ENCODE measurements around the gene P4HB. TPM values are rescaled to one million over a fixed set of nuclear protein-coding genes. Genes with fewer than 3 reads are reported as not detected.

Gene P4HB
- polyA plus RNA-seq, 2 donors = 582 to 595 TPM

DNA sequence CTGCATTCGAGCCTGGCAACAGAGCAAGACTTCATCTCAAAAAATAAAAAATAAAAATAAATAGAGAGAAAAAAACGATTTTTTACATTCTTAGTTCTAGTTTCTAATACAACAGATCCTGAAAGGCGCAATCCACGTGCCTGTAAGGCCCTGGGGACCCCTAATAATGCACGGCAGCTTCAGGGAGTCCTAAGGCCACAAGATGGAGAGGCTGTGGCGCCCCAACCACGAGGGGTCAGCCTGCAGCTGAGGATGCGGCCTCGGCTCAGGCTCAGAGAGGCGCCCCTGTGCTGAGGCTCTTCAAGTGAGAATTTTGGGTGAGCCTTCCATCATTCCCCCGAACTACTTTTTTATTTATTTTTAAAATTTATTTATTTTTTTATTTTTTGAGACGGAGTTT is 10.9 kb downstream of the P4HB start:
- Histone ChIP-seq H3K27ac (ENCODE audit: low read depth in 2 of 2, low read length in 1 of 2) (no peak overlapping the region), H3K4me1 (ENCODE audit: control insufficient read depth in 2 of 2, insufficient read depth in 2 of 2, low read length in 1 of 2) (peaks cover 0 to 7% of the 10 kb centered on the region in 2 donors), H3K9me3 (ENCODE audit: control insufficient read depth in 2 of 2, insufficient read depth in 1 of 2, low read depth in 1 of 2, low read length in 1 of 2) (no peaks in the 10 kb centered on the region), H3K27me3 (ENCODE audit: control insufficient read depth in 1 of 2, insufficient read depth in 2 of 2, low read length in 2 of 2) (no peaks in the 10 kb centered on the region), H3K4me3 (ENCODE audit: low read depth in 1 of 2, low read length in 2 of 2) (no peak overlapping the region), H3K36me3 (ENCODE audit: control insufficient read depth in 2 of 2, insufficient read depth in 2 of 2, low read length in 1 of 2) (peaks cover 25 to 57% of the 10 kb centered on the region in 2 donors)
- 94% methylated on average over 12 of the region's 12 CpGs for WGBS, 2 donors

DNA sequence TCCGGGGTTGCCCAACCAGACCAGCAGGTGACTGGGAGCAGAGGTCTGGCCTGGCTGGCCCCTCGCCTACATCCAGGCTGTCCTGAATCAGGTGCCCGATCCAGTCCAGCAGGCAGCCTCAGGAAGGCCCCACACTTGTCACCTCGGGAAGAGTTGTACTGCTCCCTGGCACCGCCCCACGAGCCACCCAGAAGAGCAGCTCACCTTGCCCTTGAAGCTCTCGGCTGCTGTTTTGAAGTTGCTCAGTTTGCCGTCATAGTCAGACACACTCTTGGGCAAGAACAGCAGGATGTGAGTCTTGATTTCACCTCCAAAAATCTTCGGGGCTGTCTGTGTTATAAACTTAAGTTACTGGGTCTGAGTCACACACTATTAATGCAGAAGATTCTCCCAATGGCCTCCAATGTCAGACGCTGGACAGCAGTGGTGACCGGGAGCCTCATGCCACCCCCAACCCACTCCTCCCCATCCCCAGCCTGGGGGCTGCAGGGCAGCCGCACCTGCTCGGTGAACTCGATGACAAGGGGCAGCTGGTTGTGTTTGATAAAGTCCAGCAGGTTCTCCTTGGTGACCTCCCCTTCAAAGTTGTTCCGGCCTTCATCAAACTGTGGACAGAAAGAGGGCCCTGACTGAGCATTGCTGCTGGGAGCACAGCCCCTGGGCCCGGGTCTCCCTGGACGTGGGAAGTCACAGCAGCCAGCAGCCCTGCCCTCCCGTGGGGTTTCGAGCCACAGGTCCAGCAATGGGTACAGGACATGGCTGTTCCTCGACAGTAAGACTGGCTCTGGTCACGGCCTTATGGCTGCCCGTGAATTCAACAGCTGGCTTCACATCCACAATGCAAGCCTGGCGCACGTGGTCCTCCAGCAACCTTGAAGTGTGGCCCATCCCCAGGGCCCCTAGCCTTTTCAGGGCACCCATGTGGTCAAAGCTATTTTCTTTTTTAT is 13.3 kb downstream of the P4HB start:
- WGBS, 2 donors = 83 to 84% methylated on average over 24 of the region's 24 CpGs
- peaks cover 0 to 4% of the 10 kb centered on the region in 2 donors for H3K4me1 ChIP-seq (ENCODE audit: control insufficient read depth in 2 of 2, insufficient read depth in 2 of 2, low read length in 1 of 2)
- peaks cover 27 to 61% of the 10 kb centered on the region in 2 donors for H3K36me3 ChIP-seq (ENCODE audit: control insufficient read depth in 2 of 2, insufficient read depth in 2 of 2, low read length in 1 of 2)
- H3K27ac ChIP-seq (ENCODE audit: low read depth in 2 of 2, low read length in 1 of 2) = peak overlapping the region; percentile 28 to 47
- H3K27me3 ChIP-seq (ENCODE audit: control insufficient read depth in 1 of 2, insufficient read depth in 2 of 2, low read length in 2 of 2) = no peaks in the 10 kb centered on the region
- no peak overlapping the region for H3K4me3 ChIP-seq (ENCODE audit: low read depth in 1 of 2, low read length in 2 of 2)
- no peaks in the 10 kb centered on the region for H3K9me3 ChIP-seq (ENCODE audit: control insufficient read depth in 2 of 2, insufficient read depth in 1 of 2, low read depth in 1 of 2, low read length in 1 of 2)

DNA sequence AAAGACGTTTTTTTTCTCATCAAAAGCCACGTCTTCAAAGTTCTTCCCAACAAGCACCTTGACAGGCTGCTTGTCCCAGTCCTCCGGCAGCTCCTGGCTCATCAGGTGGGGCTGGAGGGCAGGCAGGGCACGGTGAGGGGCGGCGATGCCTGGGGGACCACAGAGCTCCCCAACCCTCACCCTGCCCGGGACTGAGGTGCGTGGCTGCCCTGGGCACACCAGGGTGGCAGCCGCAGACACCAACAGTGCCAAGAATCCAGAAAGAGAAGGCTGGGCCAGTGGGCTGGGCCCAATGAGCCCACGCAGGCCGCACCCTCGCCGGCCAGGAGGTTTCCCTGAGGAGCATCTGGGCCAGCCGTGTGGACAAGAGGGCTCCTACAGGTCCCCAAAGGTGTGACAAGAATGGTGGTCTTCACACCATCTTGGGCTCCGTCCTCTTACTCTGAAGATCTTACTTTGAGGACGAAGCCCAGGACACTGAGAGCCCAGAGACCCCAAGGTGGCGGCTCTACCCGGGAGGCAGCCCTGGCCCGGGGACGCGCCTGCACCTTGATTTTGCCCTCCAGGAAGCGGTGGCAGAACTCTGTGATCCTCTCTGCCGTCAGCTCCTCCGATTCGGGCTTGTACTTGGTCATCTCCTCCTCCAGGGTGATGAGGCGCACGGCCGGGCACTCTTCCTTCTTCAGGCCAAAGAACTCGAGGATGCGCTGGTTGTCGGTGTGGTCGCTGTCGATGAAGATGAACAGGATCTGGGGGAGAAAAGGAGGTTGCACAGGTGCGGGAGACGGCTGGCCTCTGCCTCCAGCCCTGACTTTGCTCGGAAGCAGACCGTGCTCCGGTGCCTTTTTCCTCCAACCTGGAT is 14.2 kb downstream of the P4HB start:
- Histone ChIP-seq H3K27ac (ENCODE audit: low read depth in 2 of 2, low read length in 1 of 2) (peak overlapping the region in 1 of 2 donors; percentile 48), H3K36me3 (ENCODE audit: control insufficient read depth in 2 of 2, insufficient read depth in 2 of 2, low read length in 1 of 2) (peaks cover 27 to 53% of the 10 kb centered on the region in 2 donors), H3K4me1 (ENCODE audit: control insufficient read depth in 2 of 2, insufficient read depth in 2 of 2, low read length in 1 of 2) (peaks cover 0 to 10% of the 10 kb centered on the region in 2 donors), H3K9me3 (ENCODE audit: control insufficient read depth in 2 of 2, insufficient read depth in 1 of 2, low read depth in 1 of 2, low read length in 1 of 2) (no peaks in the 10 kb centered on the region), H3K27me3 (ENCODE audit: control insufficient read depth in 1 of 2, insufficient read depth in 2 of 2, low read length in 2 of 2) (no peaks in the 10 kb centered on the region), H3K4me3 (ENCODE audit: low read depth in 1 of 2, low read length in 2 of 2) (no peak overlapping the region)
- 88 to 91% methylated on average over 30 to 38 of the region's 38 CpGs for whole genome bisulfite sequencing, 2 donors

DNA sequence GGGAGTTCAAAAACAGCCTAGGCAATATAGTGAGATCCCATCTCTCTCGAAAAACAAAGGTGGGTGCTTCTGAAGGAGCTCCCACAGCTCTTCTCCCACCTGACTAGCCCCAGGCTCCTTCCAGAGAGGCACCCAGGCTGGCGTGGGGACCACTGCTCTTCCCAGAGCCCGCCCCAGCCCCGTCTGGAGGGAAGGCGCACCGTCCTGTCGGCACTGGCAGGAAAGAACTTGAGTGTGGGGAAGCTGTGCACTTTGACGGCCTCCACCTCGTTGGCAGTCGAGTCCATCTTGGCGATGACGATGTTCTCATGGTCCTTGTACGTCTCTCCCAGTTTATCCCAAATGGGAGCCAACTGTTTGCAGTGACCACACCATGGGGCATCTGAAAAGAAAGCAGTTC is 15.0 kb downstream of the P4HB start:
- H3K4me1 ChIP-seq (ENCODE audit: control insufficient read depth in 2 of 2, insufficient read depth in 2 of 2, low read length in 1 of 2) = peaks cover 0 to 12% of the 10 kb centered on the region in 2 donors
- H3K9me3 ChIP-seq (ENCODE audit: control insufficient read depth in 2 of 2, insufficient read depth in 1 of 2, low read depth in 1 of 2, low read length in 1 of 2) = no peaks in the 10 kb centered on the region
- no peak overlapping the region for H3K4me3 ChIP-seq (ENCODE audit: low read depth in 1 of 2, low read length in 2 of 2)
- 89 to 92% methylated on average over 13 of the region's 13 CpGs for WGBS, 2 donors
- H3K36me3 ChIP-seq (ENCODE audit: control insufficient read depth in 2 of 2, insufficient read depth in 2 of 2, low read length in 1 of 2) = peaks cover 27 to 52% of the 10 kb centered on the region in 2 donors
- H3K27me3 ChIP-seq (ENCODE audit: control insufficient read depth in 1 of 2, insufficient read depth in 2 of 2, low read length in 2 of 2) = no peaks in the 10 kb centered on the region
- peak overlapping the region in 1 of 2 donors; percentile 14 for H3K27ac ChIP-seq (ENCODE audit: low read depth in 2 of 2, low read length in 1 of 2)

DNA sequence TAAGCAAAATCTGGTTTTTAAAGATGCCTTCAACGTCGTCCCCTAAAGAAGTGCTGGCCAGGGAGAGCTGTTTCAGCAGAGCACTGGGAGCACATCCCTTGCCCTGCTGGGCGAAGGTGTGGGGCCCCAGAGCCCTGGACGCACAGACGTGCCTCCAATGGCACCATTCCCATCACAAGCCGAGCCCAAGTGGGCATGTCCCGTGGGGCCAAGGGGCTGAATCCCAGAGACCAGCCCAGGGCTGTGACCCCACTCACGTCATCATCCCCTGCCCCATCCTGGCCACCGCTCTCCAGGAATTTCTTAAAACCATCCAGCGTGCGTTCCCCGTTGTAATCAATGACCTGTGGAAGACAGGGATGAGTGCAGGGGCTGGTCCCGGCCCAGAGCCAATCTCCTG is 15.4 kb downstream of the P4HB start:
- Histone ChIP-seq H3K36me3 (ENCODE audit: control insufficient read depth in 2 of 2, insufficient read depth in 2 of 2, low read length in 1 of 2) (peaks cover 27 to 52% of the 10 kb centered on the region in 2 donors), H3K27ac (ENCODE audit: low read depth in 2 of 2, low read length in 1 of 2) (no peak overlapping the region), H3K27me3 (ENCODE audit: control insufficient read depth in 1 of 2, insufficient read depth in 2 of 2, low read length in 2 of 2) (no peaks in the 10 kb centered on the region), H3K4me3 (ENCODE audit: low read depth in 1 of 2, low read length in 2 of 2) (no peak overlapping the region), H3K4me1 (ENCODE audit: control insufficient read depth in 2 of 2, insufficient read depth in 2 of 2, low read length in 1 of 2) (peaks cover 0 to 12% of the 10 kb centered on the region in 2 donors), H3K9me3 (ENCODE audit: control insufficient read depth in 2 of 2, insufficient read depth in 1 of 2, low read depth in 1 of 2, low read length in 1 of 2) (no peaks in the 10 kb centered on the region)
- 81 to 83% methylated on average over 13 of the region's 13 CpGs for WGBS, 2 donors

DNA sequence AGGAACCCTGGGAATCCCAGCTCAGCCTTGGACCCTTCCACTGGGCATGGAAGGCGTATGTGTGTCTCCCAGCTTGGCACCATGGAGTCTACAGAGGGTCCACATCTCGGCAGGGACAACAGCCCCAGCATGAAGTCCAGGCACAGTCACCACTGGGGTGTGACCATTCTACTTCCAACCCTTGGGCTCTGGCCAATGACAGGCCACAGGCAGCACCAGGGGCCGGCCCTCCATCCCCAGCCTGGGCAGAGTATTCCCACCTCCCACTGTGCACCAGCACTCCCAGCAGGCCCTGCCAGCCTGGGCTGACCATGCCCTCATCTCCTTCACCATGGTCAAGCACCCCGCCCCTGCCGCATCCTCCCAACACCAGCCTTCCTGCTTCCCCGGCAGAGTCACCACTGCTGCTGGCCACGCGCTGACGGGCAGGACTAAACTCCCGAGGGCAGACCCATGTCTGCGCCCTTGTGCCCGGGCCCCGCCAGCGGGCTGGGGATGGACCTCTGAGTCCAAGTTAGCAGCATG is 15.9 kb downstream of the P4HB start:
- WGBS, 2 donors = 90 to 92% methylated on average over 14 of the region's 14 CpGs
- peaks cover 27 to 52% of the 10 kb centered on the region in 2 donors for H3K36me3 ChIP-seq (ENCODE audit: control insufficient read depth in 2 of 2, insufficient read depth in 2 of 2, low read length in 1 of 2)
- H3K4me1 ChIP-seq (ENCODE audit: control insufficient read depth in 2 of 2, insufficient read depth in 2 of 2, low read length in 1 of 2) = peaks cover 0 to 12% of the 10 kb centered on the region in 2 donors
- H3K27ac ChIP-seq (ENCODE audit: low read depth in 2 of 2, low read length in 1 of 2) = peak overlapping the region in 1 of 2 donors; percentile 11
- no peak overlapping the region for H3K4me3 ChIP-seq (ENCODE audit: low read depth in 1 of 2, low read length in 2 of 2)
- no peaks in the 10 kb centered on the region for H3K27me3 ChIP-seq (ENCODE audit: control insufficient read depth in 1 of 2, insufficient read depth in 2 of 2, low read length in 2 of 2)
- no peaks in the 10 kb centered on the region for H3K9me3 ChIP-seq (ENCODE audit: control insufficient read depth in 2 of 2, insufficient read depth in 1 of 2, low read depth in 1 of 2, low read length in 1 of 2)

DNA sequence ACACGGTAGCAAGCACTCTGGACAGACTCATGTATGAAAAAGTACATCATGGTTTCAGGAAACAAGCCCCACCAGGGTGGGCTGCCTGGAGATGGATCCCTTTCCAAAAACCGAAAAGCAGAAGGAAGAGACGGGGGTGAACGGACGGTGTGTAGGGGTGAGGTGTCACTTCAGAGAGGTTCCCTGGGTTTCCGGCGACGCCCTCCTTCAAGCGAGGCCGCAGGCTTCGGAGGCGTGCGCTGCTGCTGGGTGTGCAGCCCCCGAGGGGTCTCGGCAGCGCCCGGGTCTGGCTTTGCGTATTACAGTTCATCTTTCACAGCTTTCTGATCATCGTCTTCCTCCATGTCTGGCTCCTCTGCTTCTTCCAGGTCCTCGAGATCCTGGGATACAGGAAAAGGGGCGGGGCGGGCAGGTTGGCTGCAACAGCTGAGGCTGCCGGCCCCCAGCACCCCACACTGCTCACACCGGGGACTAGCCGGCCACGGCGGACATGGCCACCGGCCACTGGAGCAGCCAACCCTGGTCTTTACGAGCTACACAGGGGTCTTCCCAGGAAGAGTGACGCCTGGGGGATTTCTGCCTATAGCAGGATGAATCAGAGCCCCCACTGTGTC is 16.5 kb downstream of the P4HB start:
- H3K27me3 ChIP-seq (ENCODE audit: control insufficient read depth in 1 of 2, insufficient read depth in 2 of 2, low read length in 2 of 2) = no peaks in the 10 kb centered on the region
- peak overlapping the region in 1 of 2 donors; percentile 69 for H3K27ac ChIP-seq (ENCODE audit: low read depth in 2 of 2, low read length in 1 of 2)
- no peak overlapping the region for H3K4me3 ChIP-seq (ENCODE audit: low read depth in 1 of 2, low read length in 2 of 2)
- no peaks in the 10 kb centered on the region for H3K9me3 ChIP-seq (ENCODE audit: control insufficient read depth in 2 of 2, insufficient read depth in 1 of 2, low read depth in 1 of 2, low read length in 1 of 2)
- whole genome bisulfite sequencing, 2 donors = 88 to 91% methylated on average over 30 of the region's 30 CpGs
- peaks cover 2 to 12% of the 10 kb centered on the region in 2 donors for H3K4me1 ChIP-seq (ENCODE audit: control insufficient read depth in 2 of 2, insufficient read depth in 2 of 2, low read length in 1 of 2)
- H3K36me3 ChIP-seq (ENCODE audit: control insufficient read depth in 2 of 2, insufficient read depth in 2 of 2, low read length in 1 of 2) = peaks cover 27 to 50% of the 10 kb centered on the region in 2 donors

DNA sequence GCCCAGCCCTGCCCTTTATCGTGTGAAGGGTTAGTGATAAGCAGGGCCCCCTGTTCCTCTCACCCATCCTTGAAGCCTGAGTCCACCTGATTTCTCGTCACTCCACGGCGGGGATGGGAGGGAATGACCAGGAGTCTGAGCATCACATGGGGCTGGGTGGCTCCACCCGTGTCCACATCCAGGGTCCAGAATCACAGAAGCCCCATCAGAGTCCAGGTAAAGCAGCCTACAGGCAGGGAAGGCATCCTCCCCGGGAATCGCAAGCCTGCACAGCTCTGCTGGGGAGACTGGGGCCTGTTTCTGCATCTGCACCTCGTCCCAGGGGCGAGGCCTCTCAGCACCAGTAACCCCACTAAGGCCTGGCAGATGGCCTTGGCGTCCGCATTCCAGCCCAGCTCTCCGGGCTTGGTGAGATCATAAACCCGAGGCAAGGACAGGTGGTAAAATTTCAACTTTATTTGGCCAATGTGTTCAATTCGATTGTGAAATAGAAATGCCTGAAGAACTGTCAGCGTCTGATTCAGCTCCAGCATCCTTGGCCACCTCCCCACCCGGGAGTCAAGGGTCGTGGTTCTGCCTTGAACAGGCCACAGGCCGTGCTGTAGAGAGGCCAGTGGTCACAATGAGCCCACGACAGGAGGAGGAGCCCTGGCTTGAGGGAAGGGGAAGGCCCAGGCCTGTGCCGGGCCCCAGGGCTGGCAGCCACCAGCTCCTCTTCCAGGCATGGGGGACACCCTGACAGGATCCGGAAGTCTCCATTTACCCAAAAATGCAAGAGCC is 17.4 kb downstream of the P4HB start:
- H3K36me3 ChIP-seq (ENCODE audit: control insufficient read depth in 2 of 2, insufficient read depth in 2 of 2, low read length in 1 of 2) = peaks cover 27 to 50% of the 10 kb centered on the region in 2 donors
- H3K4me1 ChIP-seq (ENCODE audit: control insufficient read depth in 2 of 2, insufficient read depth in 2 of 2, low read length in 1 of 2) = peaks cover 2 to 12% of the 10 kb centered on the region in 2 donors
- peak overlapping the region; percentile 69 to 90 for H3K27ac ChIP-seq (ENCODE audit: low read depth in 2 of 2, low read length in 1 of 2)
- H3K27me3 ChIP-seq (ENCODE audit: control insufficient read depth in 1 of 2, insufficient read depth in 2 of 2, low read length in 2 of 2) = no peaks in the 10 kb centered on the region
- 55 to 57% methylated on average over 21 of the region's 21 CpGs for WGBS, 2 donors
- H3K9me3 ChIP-seq (ENCODE audit: control insufficient read depth in 2 of 2, insufficient read depth in 1 of 2, low read depth in 1 of 2, low read length in 1 of 2) = no peaks in the 10 kb centered on the region
- H3K4me3 ChIP-seq (ENCODE audit: low read depth in 1 of 2, low read length in 2 of 2) = no peak overlapping the region
